ENCODE data around the gene COL19A1.
A peak's percentile ranks its signal among the peaks of the same experiment; 100 is the strongest.

Gene COL19A1

GRCh38 chr6:70124443-70124842 is 258.1 kb downstream of the COL19A1 start:
- no peaks in the 10 kb centered on the region for H3K27me3 Mint-ChIP-seq
- peaks cover 20% of the 10 kb centered on the region for H3K36me3 Mint-ChIP-seq
- no peak for ATAC-seq
- H3K4me1 Mint-ChIP-seq: no peaks in the 10 kb centered on the region
- H3K9me3 Mint-ChIP-seq: no peaks in the 10 kb centered on the region
- no peak overlapping the region for H3K4me3 Mint-ChIP-seq
- no peak overlapping the region for H3K27ac Mint-ChIP-seq

- H3K4me3 Mint-ChIP-seq: no peak overlapping the region
- H3K36me3 Mint-ChIP-seq: peaks cover 20% of the 10 kb centered on the region
- H3K27ac Mint-ChIP-seq: no peak overlapping the region
- H3K27me3 Mint-ChIP-seq: no peaks in the 10 kb centered on the region
- H3K4me1 Mint-ChIP-seq: no peaks in the 10 kb centered on the region
- H3K9me3 Mint-ChIP-seq: no peaks in the 10 kb centered on the region
- no peak for ATAC-seq
Observed at GRCh38 chr6:70124882-70125545, 258.7 kb downstream of the COL19A1 start.

- peaks cover 14% of the 10 kb centered on the region for H3K36me3 Mint-ChIP-seq
- H3K4me3 Mint-ChIP-seq: no peak overlapping the region
- no peak for ATAC-seq
- H3K27ac Mint-ChIP-seq: no peak overlapping the region
- no peaks in the 10 kb centered on the region for H3K27me3 Mint-ChIP-seq
- no peaks in the 10 kb centered on the region for H3K4me1 Mint-ChIP-seq
- H3K9me3 Mint-ChIP-seq: no peaks in the 10 kb centered on the region
Observed at GRCh38 chr6:70125602-70126001, 259.2 kb downstream of the COL19A1 start.

- Mint-ChIP-seq H3K9me3 (no peaks in the 10 kb centered on the region), H3K27me3 (no peaks in the 10 kb centered on the region), H3K4me1 (no peaks in the 10 kb centered on the region), H3K36me3 (peaks cover 12% of the 10 kb centered on the region), H3K4me3 (no peak overlapping the region), H3K27ac (no peak overlapping the region)
- ATAC-seq: no peak
Observed at GRCh38 chr6:70129341-70129740, 263.0 kb downstream of the COL19A1 start.

GRCh38 chr6:70130865-70131264 is 264.5 kb downstream of the COL19A1 start:
- no peak for ATAC-seq
- Mint-ChIP-seq H3K4me1 (no peaks in the 10 kb centered on the region), H3K9me3 (no peaks in the 10 kb centered on the region), H3K36me3 (peaks cover 12% of the 10 kb centered on the region), H3K4me3 (no peak overlapping the region), H3K27me3 (no peaks in the 10 kb centered on the region), H3K27ac (no peak overlapping the region)

- peak; percentile 59 for ATAC-seq
- no peak overlapping the region for H3K27ac Mint-ChIP-seq
- no peak overlapping the region for H3K4me3 Mint-ChIP-seq
- peaks cover 12% of the 10 kb centered on the region for H3K36me3 Mint-ChIP-seq
- no peaks in the 10 kb centered on the region for H3K27me3 Mint-ChIP-seq
- no peaks in the 10 kb centered on the region for H3K9me3 Mint-ChIP-seq
- H3K4me1 Mint-ChIP-seq: no peaks in the 10 kb centered on the region
Observed at GRCh38 chr6:70131528-70131927, 265.2 kb downstream of the COL19A1 start.

GRCh38 chr6:70133246-70133645 is 266.9 kb downstream of the COL19A1 start:
- no peak overlapping the region for H3K27ac Mint-ChIP-seq
- peaks cover 21% of the 10 kb centered on the region for H3K36me3 Mint-ChIP-seq
- ATAC-seq: no peak
- no peak overlapping the region for H3K4me3 Mint-ChIP-seq
- H3K9me3 Mint-ChIP-seq: no peaks in the 10 kb centered on the region
- H3K27me3 Mint-ChIP-seq: no peaks in the 10 kb centered on the region
- H3K4me1 Mint-ChIP-seq: no peaks in the 10 kb centered on the region

- H3K36me3 Mint-ChIP-seq: peaks cover 34% of the 10 kb centered on the region
- no peaks in the 10 kb centered on the region for H3K9me3 Mint-ChIP-seq
- ATAC-seq: no peak
- no peaks in the 10 kb centered on the region for H3K4me1 Mint-ChIP-seq
- no peaks in the 10 kb centered on the region for H3K27me3 Mint-ChIP-seq
- no peak overlapping the region for H3K4me3 Mint-ChIP-seq
- H3K27ac Mint-ChIP-seq: no peak overlapping the region
Observed at GRCh38 chr6:70134542-70134941, 268.2 kb downstream of the COL19A1 start.

GRCh38 chr6:70135219-70136160 is 269.1 kb downstream of the COL19A1 start:
- no peaks in the 10 kb centered on the region for H3K27me3 Mint-ChIP-seq
- ATAC-seq: no peak
- no peaks in the 10 kb centered on the region for H3K4me1 Mint-ChIP-seq

GRCh38 chr6:70136996-70137395 is 270.6 kb downstream of the COL19A1 start:
- Mint-ChIP-seq H3K4me3 (no peak overlapping the region), H3K27me3 (no peaks in the 10 kb centered on the region), H3K4me1 (no peaks in the 10 kb centered on the region), H3K9me3 (no peaks in the 10 kb centered on the region), H3K27ac (no peak overlapping the region), H3K36me3 (peaks cover 35% of the 10 kb centered on the region)
- no peak for ATAC-seq

More at GRCh38 chr6:70135219-70136160, 269.1 kb downstream of the COL19A1 start:
- no peak overlapping the region for H3K4me3 Mint-ChIP-seq
- H3K36me3 Mint-ChIP-seq: peaks cover 35% of the 10 kb centered on the region
- no peaks in the 10 kb centered on the region for H3K9me3 Mint-ChIP-seq
- no peak overlapping the region for H3K27ac Mint-ChIP-seq

- no peak for ATAC-seq
- Mint-ChIP-seq H3K9me3 (no peaks in the 10 kb centered on the region), H3K27ac (no peak overlapping the region), H3K4me1 (no peaks in the 10 kb centered on the region), H3K36me3 (peaks cover 57% of the 10 kb centered on the region), H3K27me3 (no peaks in the 10 kb centered on the region), H3K4me3 (no peak overlapping the region)
Observed at GRCh38 chr6:70140496-70140895, 274.1 kb downstream of the COL19A1 start.

- H3K9me3 Mint-ChIP-seq: no peaks in the 10 kb centered on the region
- peaks cover 58% of the 10 kb centered on the region for H3K36me3 Mint-ChIP-seq
- H3K4me1 Mint-ChIP-seq: no peaks in the 10 kb centered on the region
- H3K27me3 Mint-ChIP-seq: no peaks in the 10 kb centered on the region
- no peak overlapping the region for H3K27ac Mint-ChIP-seq
- no peak for ATAC-seq
- H3K4me3 Mint-ChIP-seq: no peak overlapping the region
Observed at GRCh38 chr6:70142034-70142433, 275.7 kb downstream of the COL19A1 start.

GRCh38 chr6:70145178-70145577 is 278.8 kb downstream of the COL19A1 start:
- Mint-ChIP-seq H3K4me3 (no peak overlapping the region), H3K36me3 (peaks cover 57% of the 10 kb centered on the region), H3K9me3 (no peaks in the 10 kb centered on the region), H3K4me1 (no peaks in the 10 kb centered on the region), H3K27me3 (no peaks in the 10 kb centered on the region), H3K27ac (no peak overlapping the region)
- no peak for ATAC-seq

- Mint-ChIP-seq H3K36me3 (peaks cover 60% of the 10 kb centered on the region), H3K9me3 (no peaks in the 10 kb centered on the region)
Observed at GRCh38 chr6:70149209-70149788, 282.9 kb downstream of the COL19A1 start.

GRCh38 chr6:70150521-70150920 is 284.2 kb downstream of the COL19A1 start:
- no peak overlapping the region for H3K4me3 Mint-ChIP-seq
- no peaks in the 10 kb centered on the region for H3K4me1 Mint-ChIP-seq

More at GRCh38 chr6:70149209-70149788, 282.9 kb downstream of the COL19A1 start:
- Mint-ChIP-seq H3K4me1 (no peaks in the 10 kb centered on the region), H3K27me3 (no peaks in the 10 kb centered on the region), H3K27ac (no peak overlapping the region), H3K4me3 (no peak overlapping the region)
- ATAC-seq: no peak

More at GRCh38 chr6:70150521-70150920, 284.2 kb downstream of the COL19A1 start:
- H3K36me3 Mint-ChIP-seq: peaks cover 59% of the 10 kb centered on the region
- H3K27me3 Mint-ChIP-seq: no peaks in the 10 kb centered on the region
- no peak overlapping the region for H3K27ac Mint-ChIP-seq
- no peaks in the 10 kb centered on the region for H3K9me3 Mint-ChIP-seq
- ATAC-seq: no peak

Data from stimulated activated memory B cell treated with anti-CD40 and anti-IgM and Interleukin-4, amounts not matched to agents 10 μg/mL and 1 μg/mL and 100 μg/mL, for 72 hours (primary cell).